GM23248 (cell line): ENCODE results near the gene ORMDL3. TPM values are rescaled to one million over a fixed set of nuclear protein-coding genes. Genes with fewer than 3 reads are reported as not detected.

ENCODE experiments used
- DNase-seq: peaks from one replicate; pipeline ENCODE4 v3.0.0-alpha.2; 2015
- H2AFZ ChIP-seq: fragments of 200-600 bp; sonication (generic); 2 replicates; pipeline ENCODE4 v1.6.1; 2016; ENCODE audit warnings: antibody characterized with exemption
- H3F3A ChIP-seq: fragments of 200-600 bp; sonication (generic); 2 replicates; pipeline ENCODE4 v1.6.1; 2016; ENCODE audit warnings: mild to moderate bottlenecking, antibody characterized with exemption, mixed run types; ENCODE audit not compliant: insufficient read depth
- H3K27ac ChIP-seq: fragments of 200-600 bp; sonication (generic); 2 replicates; pipeline ENCODE4 v1.5.1; 2016; ENCODE audit warnings: mild to moderate bottlenecking
- H3K27me3 ChIP-seq: fragments of 200-600 bp; sonication (generic); replicated peaks from 2 replicates; pipeline ENCODE4 v1.6.1; 2016; ENCODE audit warnings: mild to moderate bottlenecking; ENCODE audit not compliant: insufficient read depth
- H3K36me3 ChIP-seq: fragments of 200-600 bp; sonication (generic); 2 replicates; pipeline ENCODE4 v1.6.1; 2016; ENCODE audit warnings: low read depth, mild to moderate bottlenecking
- H3K4me1 ChIP-seq: fragments of 200-600 bp; sonication (generic); 2 replicates; pipeline ENCODE4 v1.6.1; 2016; ENCODE audit warnings: mild to moderate bottlenecking; ENCODE audit not compliant: insufficient read depth
- H3K4me2 ChIP-seq: fragments of 200-600 bp; sonication (generic); one replicate; pipeline ENCODE4 v1.6.1; 2016; ENCODE audit warnings: mild to moderate bottlenecking; ENCODE audit not compliant: unreplicated experiment
- H3K4me3 ChIP-seq: fragments of 200-600 bp; sonication (generic); 2 replicates; pipeline ENCODE4 v1.5.1; 2016; ENCODE audit warnings: mild to moderate bottlenecking
- H3K79me2 ChIP-seq: fragments of 200-600 bp; sonication (generic); 2 replicates; pipeline ENCODE4 v1.6.1; 2016; ENCODE audit warnings: mild to moderate bottlenecking; ENCODE audit not compliant: insufficient read depth
- H3K9ac ChIP-seq: fragments of 200-600 bp; sonication (generic); 2 replicates; pipeline ENCODE4 v1.6.1; 2016; ENCODE audit warnings: mild to moderate bottlenecking
- H3K9me2 ChIP-seq: fragments of 200-600 bp; sonication (generic); 2 replicates; pipeline ENCODE4 v1.6.1; 2016; ENCODE audit warnings: mixed run types, mild to moderate bottlenecking, moderate library complexity; ENCODE audit not compliant: insufficient read depth
- H3K9me3 ChIP-seq: fragments of 200-600 bp; sonication (generic); one replicate; pipeline ENCODE4 v1.6.1; 2017; ENCODE audit warnings: low read depth
- H4K20me1 ChIP-seq: fragments of 200-600 bp; sonication (generic); 2 replicates; pipeline ENCODE4 v1.6.0; 2016; ENCODE audit not compliant: insufficient read depth
- EZH2 ChIP-seq: fragments of 200-600 bp; sonication (generic); IDR thresholded peaks from 2 replicates; pipeline ENCODE4 v1.6.1; 2018; ENCODE audit warnings: antibody characterized with exemption, mild to moderate bottlenecking; ENCODE audit not compliant: insufficient read depth, poor library complexity, severe bottlenecking
- EZH2phosphoT487 ChIP-seq: fragments of 200-600 bp; sonication (generic); IDR thresholded peaks from 2 replicates; pipeline ENCODE4 v1.6.1; 2018; ENCODE audit warnings: antibody characterized with exemption, moderate library complexity, mild to moderate bottlenecking, low read depth; ENCODE audit not compliant: insufficient read depth
- WGBS, 2 experiments: methylation state at CpG; one replicate each; pipeline ENCODE4 v1.1.6; 2015 to 2017; ENCODE audit warnings: low lambda C conversion rate in 2 of 2, low coverage in 1 of 2; ENCODE audit errors: missing lambda C conversion rate in 2 of 2; 5-methylcytosine and 5-hydroxymethylcytosine counted together
- in situ Hi-C: fragments of 300-500 bp; cut with MboI; formaldehyde crosslinking; loops from 2 replicates; pipeline ENCODE4 v1.15.0; 2020
- polyA plus RNA-seq: library from polyadenylated mRNA; unstranded; fragments of >200 nt; fragmentation: Nextera tagmentation; extraction: Ambion mirVana; gene quantifications from 2 replicates; pipeline ENCODE4 v1.2.1, GENCODE V29; 2016
- total RNA-seq: library from RNA; depleted of rRNA; stranded (reverse); fragments of >200 nt; shearing (Covaris generic); gene quantifications from 2 replicates; pipeline ENCODE4 v1.2.3, GENCODE V29; 2014

ORMDL3 gene
- total and polyA plus RNA-seq, 2 experiments from 2014 or later: 12.0 to 60.4 TPM

DNA sequence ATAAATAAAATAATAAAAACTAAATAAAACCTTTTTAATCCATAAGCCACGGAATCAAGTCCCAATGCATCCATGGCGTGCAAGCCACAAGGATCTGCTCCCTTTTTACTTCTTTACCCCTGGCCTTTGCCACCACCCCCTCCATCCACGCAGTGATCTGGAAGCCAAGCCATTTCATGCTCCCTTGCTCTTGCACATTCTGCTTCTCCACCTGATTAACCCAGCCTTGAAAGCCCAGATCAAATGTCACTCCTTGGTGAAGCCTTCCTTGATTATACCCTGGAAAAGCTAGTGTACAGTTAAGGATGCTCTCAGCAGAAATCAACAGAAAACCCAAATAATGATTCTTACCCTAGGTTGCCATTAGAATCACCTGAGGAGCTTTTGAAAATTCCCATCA lies 10.0 kb upstream of the ORMDL3 start:
- no peaks in the 10 kb centered on the region for H4K20me1 ChIP-seq
- H2AFZ ChIP-seq: no peak overlapping the region
- WGBS, 2 experiments: 89 to 91% methylated on average over 3 of the region's 3 CpGs
- no peaks in the 10 kb centered on the region for H3K9me2 ChIP-seq
- peaks cover 20% of the 10 kb centered on the region for H3K4me1 ChIP-seq
- H3K27ac ChIP-seq: no peak overlapping the region
- H3K36me3 ChIP-seq: no peaks in the 10 kb centered on the region
- no peak overlapping the region for H3K9ac ChIP-seq
- H3F3A ChIP-seq: peaks cover 20% of the 10 kb centered on the region
- no peaks in the 10 kb centered on the region for H3K27me3 ChIP-seq
- no peak for DNase-seq
- H3K79me2 ChIP-seq: no peaks in the 10 kb centered on the region
- no peaks in the 10 kb centered on the region for H3K9me3 ChIP-seq
- in situ Hi-C loops: no loop called here
- no peak overlapping the region for H3K4me2 ChIP-seq
- no peak overlapping the region for H3K4me3 ChIP-seq
- TF ChIP-seq EZH2phosphoT487 (no peak), EZH2 (no peak)

DNA sequence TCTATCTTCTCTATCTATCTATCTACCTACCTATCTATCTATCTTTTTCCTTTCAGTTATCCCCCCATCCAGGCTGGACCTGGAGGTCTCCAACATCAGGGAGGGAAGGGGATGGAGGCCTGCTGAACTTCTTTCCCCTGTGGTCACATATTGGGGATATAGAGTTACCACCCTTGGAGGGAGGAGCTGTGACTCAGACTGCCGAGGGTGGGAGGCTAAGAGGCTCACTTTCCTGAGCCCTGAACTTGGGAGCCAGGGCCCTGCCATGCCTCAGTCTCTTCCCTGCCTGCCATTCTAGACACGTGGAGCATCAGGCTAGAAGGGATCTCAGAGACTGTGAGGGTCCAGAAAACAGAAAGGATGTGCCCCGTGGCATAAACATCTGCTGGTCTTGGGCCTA lies 8.5 kb upstream of the ORMDL3 start:
- Histone ChIP-seq H3K4me3 (no peak overlapping the region), H3K27ac (no peak overlapping the region), H3K4me2 (no peak overlapping the region), H3K9me3 (no peaks in the 10 kb centered on the region), H3K9me2 (no peaks in the 10 kb centered on the region), H4K20me1 (no peaks in the 10 kb centered on the region), H2AFZ (no peak overlapping the region), H3K9ac (no peak overlapping the region), H3K36me3 (no peaks in the 10 kb centered on the region), H3K4me1 (peaks cover 20% of the 10 kb centered on the region), H3K79me2 (no peaks in the 10 kb centered on the region), H3K27me3 (no peaks in the 10 kb centered on the region), H3F3A (peaks cover 20% of the 10 kb centered on the region)
- in situ Hi-C loops: no loop called here
- peak; percentile 49 for DNase-seq
- 55 to 63% methylated on average over 3 of the region's 3 CpGs for WGBS, 2 experiments
- TF ChIP-seq EZH2phosphoT487 (no peak), EZH2 (no peak)

DNA sequence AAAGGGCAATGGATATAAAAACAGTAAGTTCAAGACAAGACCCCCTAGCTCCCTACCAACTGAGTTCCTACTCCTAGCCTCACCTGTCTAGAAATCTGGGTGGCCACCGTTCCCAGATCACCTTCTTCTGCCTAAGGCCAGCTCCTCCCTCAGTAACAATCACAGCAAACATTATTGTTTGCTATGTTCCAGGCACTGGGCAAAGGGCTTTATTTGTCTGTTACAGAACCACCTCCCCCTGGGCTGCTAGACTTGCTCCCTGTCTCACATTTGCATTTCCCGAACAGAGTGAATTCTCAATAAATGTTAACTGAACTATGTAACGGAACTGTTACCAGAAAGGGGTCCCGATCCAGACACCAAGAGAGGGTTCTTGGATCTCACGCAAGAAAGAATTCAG lies 6.9 kb upstream of the ORMDL3 start:
- DNase-seq: no peak
- H3K4me3 ChIP-seq: no peak overlapping the region
- H2AFZ ChIP-seq: no peak overlapping the region
- no peaks in the 10 kb centered on the region for H3K27me3 ChIP-seq
- H3K4me1 ChIP-seq: peaks cover 25% of the 10 kb centered on the region
- 90 to 97% methylated on average over 5 of the region's 5 CpGs for WGBS, 2 experiments
- peaks cover 19% of the 10 kb centered on the region for H3F3A ChIP-seq
- TF ChIP-seq EZH2 (no peak), EZH2phosphoT487 (no peak)
- no peaks in the 10 kb centered on the region for H4K20me1 ChIP-seq
- H3K79me2 ChIP-seq: no peaks in the 10 kb centered on the region
- H3K4me2 ChIP-seq: no peak overlapping the region
- no peaks in the 10 kb centered on the region for H3K36me3 ChIP-seq
- no peak overlapping the region for H3K27ac ChIP-seq
- H3K9me2 ChIP-seq: no peaks in the 10 kb centered on the region
- no peak overlapping the region for H3K9ac ChIP-seq
- in situ Hi-C loops: no loop called here
- no peaks in the 10 kb centered on the region for H3K9me3 ChIP-seq

DNA sequence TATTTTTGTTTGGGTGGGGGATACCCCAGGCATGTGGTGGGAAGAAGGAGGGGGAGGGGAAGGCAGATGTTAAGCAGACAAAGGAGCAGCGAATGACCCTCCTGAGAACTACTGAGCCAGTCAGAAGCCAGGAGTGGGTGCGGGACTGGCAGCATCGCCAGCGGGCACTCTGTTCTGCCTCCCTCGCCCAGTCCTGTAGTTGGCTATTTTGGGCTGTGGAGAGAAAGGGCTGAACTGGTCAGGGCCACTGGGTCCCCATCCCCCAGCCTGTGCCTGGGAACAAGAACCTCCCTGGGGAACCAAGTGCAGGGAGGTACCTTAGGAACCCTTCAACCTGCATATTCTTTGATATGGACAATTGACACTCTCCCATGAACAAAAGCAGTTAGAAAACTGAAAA lies 6.5 kb upstream of the ORMDL3 start:
- DNase-seq: no peak
- no peaks in the 10 kb centered on the region for H3K9me2 ChIP-seq
- no peak overlapping the region for H3K4me2 ChIP-seq
- 92 to 93% methylated on average over 5 of the region's 5 CpGs for WGBS, 2 experiments
- TF ChIP-seq EZH2phosphoT487 (no peak), EZH2 (no peak)
- no peaks in the 10 kb centered on the region for H3K9me3 ChIP-seq
- H2AFZ ChIP-seq: no peak overlapping the region
- H3K27me3 ChIP-seq: no peaks in the 10 kb centered on the region
- no peaks in the 10 kb centered on the region for H4K20me1 ChIP-seq
- peaks cover 22% of the 10 kb centered on the region for H3K4me1 ChIP-seq
- no peak overlapping the region for H3K4me3 ChIP-seq
- no peaks in the 10 kb centered on the region for H3K36me3 ChIP-seq
- in situ Hi-C loops: no loop called here
- H3K27ac ChIP-seq: no peak overlapping the region
- H3F3A ChIP-seq: peaks cover 17% of the 10 kb centered on the region
- no peak overlapping the region for H3K9ac ChIP-seq
- no peaks in the 10 kb centered on the region for H3K79me2 ChIP-seq

DNA sequence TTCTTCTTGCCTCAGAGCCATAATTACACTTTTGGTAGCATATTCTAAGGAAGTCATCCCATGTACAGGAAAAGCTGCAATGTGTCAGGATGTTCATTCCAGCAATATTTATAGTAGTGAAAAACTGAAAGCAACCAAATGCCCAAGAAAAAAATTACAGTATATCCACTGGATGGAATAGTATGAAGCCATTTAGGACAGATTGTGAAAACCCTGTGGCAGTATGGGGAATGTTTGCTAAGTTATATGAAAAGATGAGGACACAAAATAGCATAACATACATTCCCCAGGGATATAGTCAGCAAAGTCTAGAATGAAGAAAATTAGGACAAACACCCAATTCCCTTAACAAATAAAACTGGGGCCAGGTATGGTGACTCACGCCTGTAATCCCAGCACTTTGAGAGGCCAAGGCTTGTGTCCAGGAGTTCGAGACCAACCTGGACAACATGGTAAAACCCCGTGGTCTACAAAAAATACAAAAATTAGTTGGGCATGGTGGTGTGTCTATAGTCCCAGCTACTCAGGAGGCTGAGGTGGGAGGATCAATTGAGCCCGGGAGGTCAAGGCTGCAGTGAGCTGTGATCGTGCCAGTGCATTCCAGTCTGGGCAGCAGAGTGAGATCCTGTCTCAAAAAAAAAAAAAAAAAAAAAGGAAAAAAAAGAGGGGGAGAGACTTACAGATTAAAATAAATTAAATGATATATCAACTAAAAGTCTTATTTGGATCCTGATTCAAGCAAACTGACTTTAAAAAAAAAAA lies 2.4 kb upstream of the ORMDL3 start:
- Histone ChIP-seq H4K20me1 (no peaks in the 10 kb centered on the region), H3K4me1 (peaks cover 42% of the 10 kb centered on the region), H3K4me3 (peak overlapping the region; percentile 32), H3K36me3 (no peaks in the 10 kb centered on the region), H3K9me2 (no peaks in the 10 kb centered on the region), H3K79me2 (peaks cover 24% of the 10 kb centered on the region), H3K27ac (peak overlapping the region; percentile 93), H3K9ac (peak overlapping the region; percentile 93; the same call in 1 of the 2 replicates), H3F3A (peaks cover 25% of the 10 kb centered on the region), H3K27me3 (no peaks in the 10 kb centered on the region), H3K4me2 (peak overlapping the region; percentile 91), H3K9me3 (no peaks in the 10 kb centered on the region), H2AFZ (no peak overlapping the region)
- peak; percentile 82 for DNase-seq
- in situ Hi-C loops: no loop called here
- WGBS, 2 experiments: 56 to 72% methylated on average over 5 of the region's 5 CpGs
- TF ChIP-seq EZH2phosphoT487 (no peak; the same call in 1 of the 2 replicates), EZH2 (no peak)
